Liver (tissue), 9 donors: Measurements from ENCODE around the gene KIF5A. TPM values are rescaled to one million over a fixed set of nuclear protein-coding genes. Genes with fewer than 3 reads are reported as not detected.

ENCODE experiments used
- DNase-seq: peaks from one replicate; pipeline ENCODE4 v3.0.0-alpha.2; 2017; ENCODE audit warnings: low spot score
- H3K27ac ChIP-seq, 2 donors: one replicate each; pipeline ENCODE4 v1.7.0; 2013; ENCODE audit warnings: inconsistent platforms in 2 of 2, low read length in 2 of 2, control low read depth in 1 of 2, low read depth in 1 of 2, mild to moderate bottlenecking in 1 of 2
- H3K27me3 ChIP-seq, 4 donors: one replicate each; pipeline versions ENCODE4 v1.6.1 to v1.7.0; 2013; ENCODE audit warnings: low read length in 3 of 4, inconsistent platforms in 1 of 4, mild to moderate bottlenecking in 1 of 4, moderate library complexity in 1 of 4; ENCODE audit not compliant: control insufficient read depth in 4 of 4, insufficient read depth in 4 of 4
- H3K36me3 ChIP-seq, 4 donors: one replicate each; pipeline versions ENCODE4 v1.6.1 to v1.7.0; 2013; ENCODE audit warnings: low read length in 3 of 4, mild to moderate bottlenecking in 3 of 4, low read depth in 1 of 4, moderate library complexity in 1 of 4; ENCODE audit not compliant: control insufficient read depth in 4 of 4, insufficient read depth in 3 of 4
- H3K4me1 ChIP-seq, 4 donors: one replicate each; pipeline versions ENCODE4 v1.6.1 to v1.7.0; 2013; ENCODE audit warnings: low read length in 3 of 4, mild to moderate bottlenecking in 3 of 4, moderate library complexity in 1 of 4; ENCODE audit not compliant: control insufficient read depth in 4 of 4, insufficient read depth in 4 of 4
- H3K4me3 ChIP-seq, 3 donors: one replicate each; pipeline versions ENCODE4 v1.6.1 to v1.7.0; 2013; ENCODE audit warnings: low read length in 3 of 3, control low read depth in 1 of 3, low read depth in 1 of 3, mild to moderate bottlenecking in 1 of 3
- H3K9ac ChIP-seq, 2 donors: one replicate each; pipeline ENCODE4 v1.7.0; 2013; ENCODE audit warnings: low read length in 2 of 2, mild to moderate bottlenecking in 2 of 2, moderate library complexity in 2 of 2, control low read depth in 1 of 2, low read depth in 1 of 2
- H3K9me3 ChIP-seq, 4 donors: one replicate each; pipeline versions ENCODE4 v1.6.1 to v1.7.0; 2013; ENCODE audit warnings: low read length in 3 of 4; ENCODE audit not compliant: control insufficient read depth in 4 of 4
- ATF3 ChIP-seq: IDR thresholded peaks from 2 replicates; pipeline ENCODE4 v1.6.1; 2016; ENCODE audit warnings: antibody characterized with exemption
- CTCF ChIP-seq: fragments of 150-350 bp; IDR thresholded peaks from 2 replicates; pipeline ENCODE4 v1.5.1; 2017; ENCODE audit warnings: improper control_type of control experiment, low read depth, low read length; ENCODE audit not compliant: missing input control
- EGR1 ChIP-seq, 2 donors: IDR thresholded peaks; 2 replicates each; pipeline ENCODE4 v1.6.1; 2016 to 2018; ENCODE audit warnings: antibody characterized with exemption in 2 of 2, low read depth in 2 of 2
- FOXA1 ChIP-seq: IDR thresholded peaks from 2 replicates; pipeline ENCODE4 v1.6.1; 2016; ENCODE audit warnings: antibody characterized with exemption
- GABPA ChIP-seq, 2 donors: IDR thresholded peaks in 1 of 2; conservative IDR thresholded peaks in 1 of 2; 2 replicates each; pipeline ENCODE4 v1.6.1; 2016; ENCODE audit warnings: antibody characterized with exemption in 2 of 2, mild to moderate bottlenecking in 1 of 2, moderate library complexity in 1 of 2
- HNF4A ChIP-seq, 2 donors: conservative IDR thresholded peaks; 2 replicates each; pipeline ENCODE4 v1.6.1; 2016; ENCODE audit warnings: antibody characterized with exemption in 2 of 2, mild to moderate bottlenecking in 2 of 2
- HNF4G ChIP-seq: IDR thresholded peaks from 2 replicates; pipeline ENCODE4 v1.6.1; 2016; ENCODE audit warnings: antibody characterized with exemption
- JUND ChIP-seq, 2 donors: IDR thresholded peaks; 2 replicates each; pipeline ENCODE4 v1.6.1; 2016; ENCODE audit warnings: antibody characterized with exemption in 2 of 2
- MAX ChIP-seq: IDR thresholded peaks from 2 replicates; pipeline ENCODE4 v1.6.1; 2016; ENCODE audit warnings: antibody characterized with exemption
- NR2F2 ChIP-seq: IDR thresholded peaks from 2 replicates; pipeline ENCODE4 v1.6.1; 2016; ENCODE audit warnings: antibody characterized with exemption
- RAD21 ChIP-seq, 2 donors: IDR thresholded peaks; 2 replicates each; pipeline ENCODE4 v1.6.1; 2016; ENCODE audit warnings: antibody characterized with exemption in 2 of 2, mild to moderate bottlenecking in 2 of 2
- REST ChIP-seq: IDR thresholded peaks from 2 replicates; pipeline ENCODE4 v1.6.1; 2016; ENCODE audit warnings: antibody characterized with exemption, mild to moderate bottlenecking
- RXRA ChIP-seq, 2 donors: IDR thresholded peaks; 2 replicates each; pipeline ENCODE4 v1.6.1; 2017 to 2018; ENCODE audit warnings: antibody characterized with exemption in 2 of 2, mild to moderate bottlenecking in 1 of 2
- SP1 ChIP-seq: IDR thresholded peaks from 2 replicates; pipeline ENCODE4 v1.6.1; 2018; ENCODE audit warnings: antibody characterized with exemption, mild to moderate bottlenecking
- TAF1 ChIP-seq: conservative IDR thresholded peaks from 2 replicates; pipeline ENCODE4 v1.6.1; 2016; ENCODE audit warnings: antibody characterized with exemption, mild to moderate bottlenecking
- YY1 ChIP-seq: IDR thresholded peaks from 2 replicates; pipeline ENCODE4 v1.6.1; 2016; ENCODE audit warnings: antibody characterized with exemption, mild to moderate bottlenecking
- ZBTB33 ChIP-seq: IDR thresholded peaks from 2 replicates; pipeline ENCODE4 v1.6.1; 2016; ENCODE audit warnings: antibody characterized with exemption
- WGBS: extraction: QIAGEN DNeasy Blood & Tissue Kit; methylation state at CpG from one replicate; pipeline ENCODE4 v1.1.7; 2013; 5-methylcytosine and 5-hydroxymethylcytosine counted together
- polyA plus RNA-seq, 2 donors: library from polyadenylated mRNA; stranded (reverse) in 1 of 2; unstranded in 1 of 2; fragments of 200-250 nt in 1 of 2; fragments of >200 nt in 1 of 2; fragmentation: Nextera tagmentation in 1 of 2; extraction: Ambion mirVana in 1 of 2; gene quantifications; one replicate each; pipeline versions ENCODE4 v1.2.1 to v1.2.3, GENCODE V29; 2013 to 2015
- total RNA-seq, 2 donors: library from RNA; depleted of rRNA; stranded (reverse); fragments of >200 nt; gene quantifications; one replicate each; pipeline ENCODE4 v1.2.3, GENCODE V29; 2014
- donor health status: healthy.
- donor health status: healthy.
- donor health status: healthy.
- donor health status: healthy.
- donor health status: healthy.

Gene KIF5A
- total and polyA plus RNA-seq, 4 donors: 0.01 to 0.42 TPM; not detected in 2

GRCh38 chr12:57527184-57527583 is 22.7 kb upstream of the KIF5A start:
- Histone ChIP-seq H3K27ac (no peak overlapping the region), H3K4me3 (no peak overlapping the region), H3K36me3 (peaks cover 17 to 55% (median 38%) of the 10 kb centered on the region in 4 donors), H3K4me1 (peaks cover 7 to 20% (median 17%) of the 10 kb centered on the region in 4 donors), H3K9ac (no peak overlapping the region), H3K9me3 (no peaks in the 10 kb centered on the region), H3K27me3 (no peaks in the 10 kb centered on the region)
- no peak for DNase-seq
- TF ChIP-seq MAX (no peak), RXRA (IDR thresholded peaks at IDR 0.05) (no peak), YY1 (no peak), TAF1 (no peak), NR2F2 (no peak), ZBTB33 (no peak), REST (no peak), JUND (IDR thresholded peaks at IDR 0.05) (no peak), SP1 (no peak), EGR1 (IDR thresholded peaks at IDR 0.05; ENCODE audit: low read depth in 2 of 2) (no peak), HNF4G (no peak)
- 87% methylated on average over 5 of the region's 5 CpGs for WGBS

GRCh38 chr12:57528176-57528575 is 21.7 kb upstream of the KIF5A start:
- Histone ChIP-seq H3K36me3 (peaks cover 21 to 65% (median 47%) of the 10 kb centered on the region in 4 donors), H3K27me3 (no peaks in the 10 kb centered on the region), H3K4me3 (no peak overlapping the region), H3K27ac (no peak overlapping the region), H3K9ac (no peak overlapping the region), H3K9me3 (no peaks in the 10 kb centered on the region), H3K4me1 (peaks cover 7 to 19% (median 17%) of the 10 kb centered on the region in 4 donors)
- 94% methylated on average over 12 of the region's 12 CpGs for WGBS
- DNase-seq: no peak
- TF ChIP-seq REST: no peak
- no peak for TF ChIP-seq RXRA (IDR thresholded peaks at IDR 0.05)
- no peak for TF ChIP-seq ZBTB33
- TF ChIP-seq FOXA1: no peak
- TF ChIP-seq MAX: no peak
- no peak for TF ChIP-seq RAD21 (IDR thresholded peaks at IDR 0.05)
- no peak for TF ChIP-seq GABPA (IDR thresholded peaks at IDR 0.05 in 1 of 2, conservative IDR thresholded peaks at IDR 0.05 in 1 of 2)
- no peak for TF ChIP-seq CTCF
- TF ChIP-seq NR2F2: no peak
- no peak for TF ChIP-seq ATF3
- TF ChIP-seq HNF4G: no peak
- TF ChIP-seq TAF1: no peak
- TF ChIP-seq HNF4A (conservative IDR thresholded peaks at IDR 0.05): no peak
